NOMO-1 (cell line): ENCODE data around the gene METTL26.

Experiments
- DNase-seq, 2 experiments: peaks; one replicate each; lab custom pipeline; 2025; ENCODE audit not compliant: unreplicated experiment in 2 of 2; lab: John Stamatoyannopoulos, UW

METTL26 gene

GRCh38 chr16:675884-676564 lies 39.9 kb upstream of the METTL26 start:
- DNase-seq = no peak

- DNase-seq = peak; percentile 19 to 27
These were observed 39.1 kb upstream of the METTL26 start, which contains the start of gene RHBDL1 for GRCh38 chr16:674968-675883. TSS of gene RHBDL1 (plus strand) at chr16:675671. CDS start at chr16:675791, 120 bp downstream.

GRCh38 chr16:674214-674881 lies 38.2 kb upstream of the METTL26 start:
- DNase-seq = no peak

GRCh38 chr16:673399-673991 lies 37.4 kb upstream of the METTL26 start:
- DNase-seq = no peak

- no peak for DNase-seq
These were observed 36.7 kb upstream of the METTL26 start for GRCh38 chr16:672851-673250.

GRCh38 chr16:672371-672770 lies 36.3 kb upstream of the METTL26 start:
- no peak for DNase-seq

GRCh38 chr16:671353-672131 lies 35.4 kb upstream of the METTL26 start:
- DNase-seq = no peak

GRCh38 chr16:670485-671352 lies 34.6 kb upstream of the METTL26 start:
- DNase-seq = no peak

- DNase-seq = no peak
These were observed 33.6 kb upstream of the METTL26 start for GRCh38 chr16:669666-670065.

GRCh38 chr16:668519-669171 lies 32.5 kb upstream of the METTL26 start:
- DNase-seq = no peak

- peak; percentile 87 to 94 for DNase-seq
These were observed 31.8 kb upstream of the METTL26 start, which contains the start of gene RHOT2 for GRCh38 chr16:667780-668518. TSS of gene RHOT2 (plus strand) at chr16:668132. CDS start at chr16:668200, 68 bp downstream.

- no peak for DNase-seq
These were observed 31.1 kb upstream of the METTL26 start for GRCh38 chr16:667113-667779.

GRCh38 chr16:666572-666971 lies 30.5 kb upstream of the METTL26 start:
- DNase-seq = no peak

- DNase-seq = no peak
These were observed 26.5 kb upstream of the METTL26 start for GRCh38 chr16:662597-662996.

- DNase-seq = no peak
These were observed 26.0 kb upstream of the METTL26 start for GRCh38 chr16:662095-662494.

- no peak for DNase-seq
These were observed 25.2 kb upstream of the METTL26 start for GRCh38 chr16:661184-661821.
